Iris pigment epithelial cell (primary cell): ENCODE measurements around the gene TEX14.
A peak's percentile ranks its signal among the peaks of the same experiment; 100 is the strongest.
"Not testable (repeated sequence)": the region's sequence is repeated elsewhere in the genome, so short reads cannot be mapped to it uniquely, and the experiment has no call there.

Experiments used
- DNase-seq: peaks from one replicate; pipeline ENCODE4 v3.0.0-alpha.2; 2011; ENCODE audit warnings: low read depth

TEX14 gene

GRCh38 chr17:58688521-58688920 lies 3.3 kb downstream of the TEX14 start:
- DNase-seq = no peak

GRCh38 chr17:58686980-58687379 lies 4.9 kb downstream of the TEX14 start:
- no peak for DNase-seq

DNA sequence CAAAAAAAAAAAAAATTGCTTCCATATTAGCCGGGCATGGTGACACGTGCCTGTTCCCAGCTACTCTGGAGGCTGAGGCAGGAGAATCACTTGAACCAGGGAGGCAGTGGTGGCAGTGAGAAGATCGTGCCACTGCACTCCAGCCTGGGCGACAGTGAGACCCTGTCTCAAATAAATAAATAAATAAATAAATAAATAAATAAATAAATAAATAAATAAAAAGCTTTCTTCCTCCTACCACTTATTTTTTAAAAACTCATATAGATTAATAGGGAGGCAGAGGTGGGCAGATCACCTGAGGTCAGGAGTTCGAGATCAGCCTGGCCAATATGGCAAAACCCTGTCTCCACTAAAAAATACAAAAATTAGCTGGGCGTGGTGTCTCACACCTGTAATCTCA lies 7.4 kb downstream of the TEX14 start:
- not testable (repeated sequence) for DNase-seq

DNA sequence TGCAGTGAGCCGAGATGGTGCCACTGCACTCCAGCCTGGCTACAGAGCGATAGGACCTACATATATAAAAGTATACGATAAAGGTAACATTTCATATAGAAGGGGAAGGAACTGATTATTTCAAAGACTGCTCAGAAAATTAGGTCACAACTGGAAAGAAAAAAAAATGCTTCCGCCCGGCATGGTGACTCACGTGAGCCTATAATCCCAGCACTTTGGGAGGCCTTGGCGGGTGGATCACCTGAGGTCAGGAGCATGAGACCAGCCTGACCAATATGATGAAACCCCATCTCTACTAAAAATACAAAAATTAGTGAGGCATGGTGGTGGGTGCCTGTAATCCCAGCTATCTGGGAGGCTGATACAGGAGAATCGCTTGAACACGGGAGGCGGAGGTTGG lies 7.8 kb downstream of the TEX14 start:
- no peak for DNase-seq

DNA sequence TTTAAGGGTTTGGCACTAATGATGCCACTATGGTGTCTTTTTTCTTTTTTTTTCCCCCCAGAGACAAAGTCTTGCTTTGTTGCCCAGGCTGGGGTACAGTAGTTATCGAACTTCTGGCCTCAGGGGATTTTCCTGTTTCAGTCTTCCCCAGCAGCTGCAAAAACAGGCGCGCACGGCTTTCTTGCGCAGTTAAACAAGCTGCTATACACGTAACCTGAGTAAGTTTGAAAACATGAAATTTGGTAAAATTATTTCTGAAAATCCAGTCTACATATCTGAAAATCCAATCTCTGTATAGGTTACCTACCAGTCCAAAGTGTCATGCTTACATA lies 11.8 kb downstream of the TEX14 start:
- DNase-seq = no peak

DNA sequence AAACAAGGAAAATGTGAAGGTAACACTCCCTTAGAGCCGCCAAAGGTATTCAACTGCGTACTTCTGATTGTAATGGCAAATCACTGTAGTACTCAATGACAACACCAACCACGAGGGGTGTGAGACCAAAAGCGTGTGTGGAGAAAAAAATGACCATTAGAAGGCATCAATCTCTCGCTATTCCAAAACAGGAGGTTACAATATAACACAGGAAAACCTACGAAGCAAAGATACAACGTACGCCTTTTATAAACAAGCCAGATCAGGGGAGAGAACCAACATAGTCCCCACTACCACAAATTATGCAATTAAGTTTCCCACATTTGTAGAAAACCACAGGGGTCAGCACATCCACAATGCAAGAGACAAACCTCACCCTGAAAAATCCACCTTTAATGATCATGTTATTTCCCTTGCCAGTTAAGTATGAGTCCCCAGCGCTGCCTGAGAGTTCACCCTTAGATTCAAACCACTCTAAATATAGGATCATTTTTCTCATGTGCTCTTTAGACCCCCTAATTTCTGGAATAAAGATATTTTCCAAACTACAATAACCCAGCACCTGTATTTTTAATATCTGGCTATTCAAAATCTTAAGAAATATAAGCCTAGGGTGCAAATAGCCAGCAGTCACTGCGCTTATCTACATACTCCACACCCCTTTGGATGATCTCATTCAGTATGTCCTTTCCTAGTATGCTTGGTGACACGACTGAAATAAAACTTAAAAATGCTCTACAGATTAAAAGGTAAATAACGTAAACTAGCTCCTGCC lies 12.4 kb downstream of the TEX14 start:
- peak; percentile 50 for DNase-seq

- DNase-seq = not testable (repeated sequence)
Observed at GRCh38 chr17:58678287-58678686, 13.6 kb downstream of the TEX14 start.

GRCh38 chr17:58677194-58677880 lies 14.5 kb downstream of the TEX14 start:
- DNase-seq = peak; percentile 65

DNA sequence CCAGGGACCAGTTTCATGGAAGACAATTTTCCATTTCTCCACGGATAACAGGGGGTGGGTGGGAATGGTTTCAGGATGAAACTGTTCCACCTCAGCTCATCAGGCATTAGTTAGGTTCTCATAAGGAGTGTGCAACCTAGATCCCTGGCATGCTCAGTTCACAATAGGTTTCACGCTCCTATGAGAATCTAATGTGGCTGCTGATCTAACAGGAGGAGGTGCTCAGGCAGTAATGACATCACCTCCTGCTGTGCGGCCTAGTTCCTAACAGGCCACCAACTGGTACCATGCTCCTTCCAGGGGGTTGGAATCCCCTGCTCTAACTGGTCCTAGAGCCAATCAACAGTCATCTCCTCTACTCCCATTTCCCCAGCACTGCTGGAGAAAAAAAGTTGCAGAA lies 19.9 kb downstream of the TEX14 start:
- no peak for DNase-seq

DNA sequence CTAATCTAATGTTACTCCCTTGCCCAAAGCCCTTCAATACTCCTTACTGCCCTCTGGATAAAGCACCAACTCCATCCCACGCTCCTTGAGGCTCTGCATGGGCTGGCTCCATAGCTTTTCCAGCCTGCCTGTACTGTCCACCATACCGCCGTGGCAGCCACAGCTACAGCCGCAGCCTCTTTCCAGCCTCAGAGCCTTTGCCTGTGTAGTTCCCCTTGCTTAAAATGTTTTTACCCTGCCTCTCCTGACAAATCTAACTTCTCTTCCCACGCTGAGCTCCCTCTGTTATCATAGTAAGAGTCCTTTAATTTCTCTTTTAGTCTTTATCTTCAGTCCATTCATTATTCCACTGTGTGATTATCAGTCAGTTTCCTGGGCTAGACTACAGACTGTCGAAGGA lies 22.0 kb downstream of the TEX14 start:
- DNase-seq = no peak

GRCh38 chr17:58668598-58668935 lies 23.3 kb downstream of the TEX14 start:
- no peak for DNase-seq

- peak; percentile 51 for DNase-seq
Observed at GRCh38 chr17:58667934-58668597, 23.8 kb downstream of the TEX14 start.

- peak; percentile 43 for DNase-seq
Observed at GRCh38 chr17:58666858-58667267, 25.0 kb downstream of the TEX14 start.

GRCh38 chr17:58665946-58666857 lies 25.6 kb downstream of the TEX14 start:
- DNase-seq = no peak

DNA sequence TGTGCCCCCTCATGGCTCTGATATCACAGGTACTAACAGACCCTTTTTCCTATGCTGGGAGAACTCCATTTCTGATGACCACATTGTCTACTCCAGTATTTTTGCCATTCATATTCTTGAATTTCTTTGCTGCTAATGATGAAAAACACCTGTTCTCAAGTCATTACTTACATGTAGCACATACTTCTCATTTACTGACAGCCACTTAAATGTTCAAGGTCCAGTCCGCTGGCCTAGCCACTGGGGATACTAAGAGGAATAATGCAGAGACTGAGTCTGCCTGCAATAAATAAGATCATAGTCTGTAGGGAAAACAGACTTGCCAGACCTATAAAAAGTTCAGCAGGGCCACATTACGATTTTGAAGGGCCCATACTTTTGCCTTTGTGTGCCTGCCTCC lies 27.5 kb downstream of the TEX14 start:
- DNase-seq = no peak

DNA sequence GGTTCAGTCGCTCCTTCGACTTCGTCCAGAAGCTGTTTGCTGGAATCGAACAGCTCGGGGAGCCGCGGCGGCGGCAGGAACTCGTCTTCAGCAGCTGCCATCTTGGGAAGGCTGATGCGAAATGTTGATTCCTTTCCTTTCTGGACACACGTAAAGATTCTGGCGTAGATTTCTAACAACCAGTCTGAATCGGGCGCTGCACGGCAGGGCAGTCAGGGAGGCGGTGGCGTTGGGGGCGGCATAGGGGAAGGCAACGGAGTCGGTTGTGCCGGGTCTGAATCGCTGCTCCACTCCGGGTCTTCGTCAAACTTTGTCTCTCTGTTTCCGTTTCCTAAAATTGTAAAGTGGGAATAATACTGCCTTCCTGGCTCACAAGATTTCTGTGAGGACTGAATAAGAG lies 30.3 kb downstream of the TEX14 start:
- no peak for DNase-seq

GRCh38 chr17:58660621-58661020 lies 31.2 kb downstream of the TEX14 start:
- no peak for DNase-seq

- DNase-seq = not testable (repeated sequence)
Observed at GRCh38 chr17:58659714-58660084, 32.1 kb downstream of the TEX14 start.

DNA sequence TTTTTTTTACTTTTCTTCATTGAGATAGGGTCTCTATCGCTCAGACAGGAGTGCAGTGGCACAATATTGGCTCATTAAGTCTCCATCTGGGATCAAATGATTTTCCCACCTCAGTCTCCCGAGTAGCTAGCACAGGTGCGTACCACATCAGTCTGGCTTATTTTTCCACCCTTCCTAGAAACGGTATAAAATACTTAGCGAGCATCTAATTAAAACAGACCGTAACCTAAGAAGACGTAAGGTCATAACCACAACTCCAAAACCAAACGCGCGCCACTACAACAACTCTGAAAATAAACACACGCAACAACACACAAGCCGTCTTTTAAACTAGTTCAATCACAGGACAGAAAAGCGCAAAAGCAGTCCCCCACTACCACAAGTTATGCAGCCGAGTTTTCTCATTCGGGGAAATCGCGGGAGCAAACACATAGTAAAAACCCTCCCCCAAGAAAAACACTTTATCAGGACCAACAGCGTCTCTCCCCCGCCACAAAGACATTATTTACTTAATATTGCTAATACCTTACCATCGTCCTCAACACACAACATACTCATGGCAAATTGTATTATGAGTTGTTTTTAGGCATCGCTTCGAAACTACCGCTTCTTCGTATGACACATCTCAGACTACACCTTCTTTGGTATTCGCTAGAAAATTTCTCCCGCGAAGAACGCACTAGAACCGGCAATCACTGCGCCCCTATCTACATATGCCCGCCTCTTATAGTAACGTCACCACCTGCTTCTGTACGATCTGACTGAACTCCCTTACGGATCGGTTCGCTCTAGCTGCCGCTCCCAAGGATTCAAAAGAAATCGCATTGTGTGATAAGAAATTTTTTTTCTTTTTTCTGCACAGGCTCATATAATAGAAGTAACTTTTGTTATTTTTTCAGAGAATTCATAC lies 32.8 kb downstream of the TEX14 start:
- peak; percentile 99 for DNase-seq

DNA sequence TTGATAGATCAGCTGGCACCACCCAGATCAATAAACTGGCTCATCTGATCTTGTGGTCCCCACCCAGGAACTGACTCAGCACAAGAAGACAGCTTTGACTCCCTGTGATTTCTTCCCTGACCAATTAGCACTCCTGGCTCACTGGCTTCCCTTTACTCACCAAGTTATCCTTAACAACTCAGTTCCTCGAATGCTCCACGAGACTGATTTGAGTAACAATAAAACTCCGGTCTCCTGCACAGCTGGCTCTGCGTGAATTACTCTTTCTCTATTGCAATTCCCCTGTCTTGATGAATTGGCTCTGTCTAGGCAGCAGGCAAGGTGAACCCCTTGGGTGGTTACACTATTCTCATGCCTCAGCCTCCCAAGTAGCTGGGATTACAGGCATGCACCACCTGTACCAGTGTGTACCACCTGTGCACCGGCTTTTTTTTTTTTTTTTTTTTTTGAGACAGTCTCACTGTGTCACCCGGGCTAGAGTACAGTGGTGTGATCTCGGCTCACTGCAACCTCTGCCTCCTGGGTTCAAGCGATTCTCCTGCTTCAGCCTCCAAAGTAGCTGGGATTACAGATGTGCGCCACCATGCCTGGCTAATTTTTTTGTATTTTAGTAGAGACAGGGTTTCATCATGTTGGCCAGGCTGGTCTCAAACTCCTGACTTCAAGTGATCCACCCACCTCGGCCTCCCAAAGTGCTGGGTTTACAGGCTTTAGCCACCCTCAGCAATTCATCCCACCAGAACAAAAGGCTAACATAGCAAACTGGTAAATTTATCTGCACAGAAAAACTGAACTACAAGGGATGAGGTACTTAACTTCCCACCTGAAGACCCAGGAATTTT lies 33.7 kb downstream of the TEX14 start:
- DNase-seq = peak; percentile 41
